Activated naive CD4-positive, alpha-beta T cell treated with anti-CD3 and anti-CD28 coated beads, Interleukin-2, amount 50 U/mL, for 16 hours (primary cell): Measurements from ENCODE around the gene EGLN1.
"Not testable (repeated sequence)": the region's sequence is repeated elsewhere in the genome, so short reads cannot be mapped to it uniquely, and the experiment has no call there.

ENCODE experiments used
- DNase-seq: peaks from one replicate; pipeline ENCODE4 v3.0.0-alpha.2; 2020

EGLN1 gene

GRCh38 chr1:231357187-231357772 is 64.8 kb downstream of the EGLN1 start:
- DNase-seq: no peak

GRCh38 chr1:231355171-231355570 is 66.9 kb downstream of the EGLN1 start:
- no peak for DNase-seq

- DNase-seq: no peak
Measured at GRCh38 chr1:231354330-231355020, 67.6 kb downstream of the EGLN1 start.

GRCh38 chr1:231353086-231353485 is 69.0 kb downstream of the EGLN1 start:
- no peak for DNase-seq

GRCh38 chr1:231351816-231352215 is 70.3 kb downstream of the EGLN1 start:
- DNase-seq: no peak

- not testable (repeated sequence) for DNase-seq
Measured at GRCh38 chr1:231348856-231349255, 73.2 kb downstream of the EGLN1 start.

- no peak for DNase-seq
Measured at GRCh38 chr1:231348442-231348841, 73.6 kb downstream of the EGLN1 start.

- DNase-seq: no peak
Measured at GRCh38 chr1:231347961-231348360, 74.1 kb downstream of the EGLN1 start.

GRCh38 chr1:231340328-231341013 is 81.6 kb downstream of the EGLN1 start:
- DNase-seq: no peak

GRCh38 chr1:231338270-231339128 is 83.6 kb downstream of the EGLN1 start, which contains the start of gene SPRTN:
Gene SPRTN, plus strand, starts transcription at chr1:231338293. Its CDS starts 91 bp downstream, at chr1:231338384.
- DNase-seq: no peak

GRCh38 chr1:231337472-231338269 is 84.4 kb downstream of the EGLN1 start, which contains the start of gene EXOC8:
Gene EXOC8, minus strand, starts transcription at chr1:231337852. Its CDS starts 107 bp downstream, at chr1:231337745.
- DNase-seq: peak; percentile 94

GRCh38 chr1:231337043-231337471 is 85.0 kb downstream of the EGLN1 start:
- DNase-seq: no peak

GRCh38 chr1:231335663-231336602 is 86.2 kb downstream of the EGLN1 start:
- DNase-seq: no peak

GRCh38 chr1:231334952-231335351 is 87.1 kb downstream of the EGLN1 start:
- DNase-seq: no peak

GRCh38 chr1:231334079-231334666 is 87.9 kb downstream of the EGLN1 start:
- DNase-seq: no peak

GRCh38 chr1:231332761-231333160 is 89.3 kb downstream of the EGLN1 start:
- no peak for DNase-seq

GRCh38 chr1:231329483-231329882 is 92.6 kb downstream of the EGLN1 start:
- DNase-seq: no peak

- no peak for DNase-seq
Measured at GRCh38 chr1:231327617-231328016, 94.5 kb downstream of the EGLN1 start.

GRCh38 chr1:231326248-231326647 is 95.8 kb downstream of the EGLN1 start:
- DNase-seq: no peak

- no peak for DNase-seq
Measured at GRCh38 chr1:231324660-231325059, 97.4 kb downstream of the EGLN1 start.
